Esophagus muscularis mucosa (tissue), 3 donors: ENCODE results near the gene ADSS1.

Experiments
- POLR2A ChIP-seq: fragments of 450-650 bp; IDR thresholded peaks from one replicate; pipeline ENCODE4 v1.6.1; 2017; ENCODE audit warnings: antibody characterized with exemption, moderate library complexity, mild to moderate bottlenecking, low read depth
- POLR2AphosphoS5 ChIP-seq, 2 donors: sonication (generic); formaldehyde crosslinking; IDR thresholded peaks; one replicate each; pipeline ENCODE4 v1.6.1; 2017; ENCODE audit warnings: antibody characterized with exemption in 2 of 2
- TF ChIP-seq, protein P1 (sequence below), 3 experiments: fragments of 200-600 bp in 2 of 3; fragments of 450-650 bp in 1 of 3; sonication (generic) in 2 of 3; IDR thresholded peaks; one replicate each; pipeline ENCODE4 v1.5.1; 2017 to 2019; ENCODE audit warnings: antibody characterized with exemption in 3 of 3, mild to moderate bottlenecking in 2 of 3, moderate library complexity in 1 of 3

DNA sequence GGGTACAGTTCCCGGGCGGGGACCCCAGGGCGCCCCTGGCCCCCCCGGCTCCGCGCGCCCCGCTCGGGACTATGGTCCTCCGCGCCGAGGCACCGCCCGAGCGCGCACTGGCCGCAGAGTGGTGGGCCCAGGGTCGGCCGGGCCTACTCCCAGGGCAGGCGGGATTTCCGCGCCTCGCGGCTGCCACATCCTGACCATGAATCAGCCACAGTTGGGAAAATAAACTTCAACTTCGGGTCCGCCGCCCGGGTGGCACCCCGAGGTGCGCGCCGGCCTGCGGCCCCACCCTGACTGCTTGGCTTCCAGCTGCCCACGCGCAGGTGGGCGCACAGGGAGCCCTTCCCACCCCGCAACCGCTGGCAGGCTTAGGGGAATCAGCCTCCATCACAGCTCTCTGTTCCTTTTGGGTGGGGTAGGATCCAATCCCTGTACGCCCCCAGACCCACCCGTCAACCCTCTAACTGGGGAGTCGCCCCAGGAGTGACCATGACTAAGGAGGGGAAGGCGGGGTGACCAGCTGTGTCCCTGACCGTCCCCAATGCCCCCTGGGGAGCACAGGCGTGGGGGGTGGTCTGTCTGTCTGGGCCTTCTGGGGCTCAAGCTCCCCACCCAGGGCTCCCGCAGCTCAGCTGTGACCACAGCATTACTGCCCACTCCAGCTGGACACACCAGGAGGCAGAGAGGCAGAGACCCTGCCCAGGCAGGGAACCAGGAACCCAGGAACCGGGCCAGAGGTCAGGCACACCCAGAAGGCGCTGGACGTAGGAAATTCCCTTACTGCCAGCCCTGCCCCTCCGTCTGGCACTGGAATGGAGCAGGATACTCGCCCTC is 33.9 kb upstream of the ADSS1 start:
- TF ChIP-seq, protein P1, sequence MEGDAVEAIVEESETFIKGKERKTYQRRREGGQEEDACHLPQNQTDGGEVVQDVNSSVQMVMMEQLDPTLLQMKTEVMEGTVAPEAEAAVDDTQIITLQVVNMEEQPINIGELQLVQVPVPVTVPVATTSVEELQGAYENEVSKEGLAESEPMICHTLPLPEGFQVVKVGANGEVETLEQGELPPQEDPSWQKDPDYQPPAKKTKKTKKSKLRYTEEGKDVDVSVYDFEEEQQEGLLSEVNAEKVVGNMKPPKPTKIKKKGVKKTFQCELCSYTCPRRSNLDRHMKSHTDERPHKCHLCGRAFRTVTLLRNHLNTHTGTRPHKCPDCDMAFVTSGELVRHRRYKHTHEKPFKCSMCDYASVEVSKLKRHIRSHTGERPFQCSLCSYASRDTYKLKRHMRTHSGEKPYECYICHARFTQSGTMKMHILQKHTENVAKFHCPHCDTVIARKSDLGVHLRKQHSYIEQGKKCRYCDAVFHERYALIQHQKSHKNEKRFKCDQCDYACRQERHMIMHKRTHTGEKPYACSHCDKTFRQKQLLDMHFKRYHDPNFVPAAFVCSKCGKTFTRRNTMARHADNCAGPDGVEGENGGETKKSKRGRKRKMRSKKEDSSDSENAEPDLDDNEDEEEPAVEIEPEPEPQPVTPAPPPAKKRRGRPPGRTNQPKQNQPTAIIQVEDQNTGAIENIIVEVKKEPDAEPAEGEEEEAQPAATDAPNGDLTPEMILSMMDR (IDR thresholded peaks at IDR 0.05) = no peak
- no peak for TF ChIP-seq POLR2AphosphoS5 (IDR thresholded peaks at IDR 0.05)
- no peak for TF ChIP-seq POLR2A
